ENCODE results near the gene TBPL2.

Gene TBPL2

GRCh38 chr14:55366271-55366670 is 74.1 kb downstream of the TBPL2 start:
- POLR2A ChIA-PET: no interaction called here
- CTCF ChIA-PET: interaction anchor here (1.1 to 2.1 kb wide), 7 partner anchors 8 to 84 kb away, joined by 3 to 6 read pairs (median 3); no protein-coding TSS in a partner anchor
- no peak for TF ChIP-seq CTCF (IDR thresholded peaks at IDR 0.05; ENCODE audit: control extremely low read depth, extremely low read depth, low read depth, missing control alignments)
- DNase-seq (ENCODE audit: extremely low spot score): no peak

Data from GM10248 (cell line).